HG03520 (cell line): ENCODE measurements around the gene SEPTIN5.

Source experiments
- ATAC-seq: cut with Tn5 transposase; IDR thresholded peaks from one replicate; pipeline ENCODE4 v1.9.1; 2021; ENCODE audit warnings: mild to moderate bottlenecking, moderate library complexity; ENCODE audit not compliant: unreplicated experiment

The SEPTIN5 gene

DNA sequence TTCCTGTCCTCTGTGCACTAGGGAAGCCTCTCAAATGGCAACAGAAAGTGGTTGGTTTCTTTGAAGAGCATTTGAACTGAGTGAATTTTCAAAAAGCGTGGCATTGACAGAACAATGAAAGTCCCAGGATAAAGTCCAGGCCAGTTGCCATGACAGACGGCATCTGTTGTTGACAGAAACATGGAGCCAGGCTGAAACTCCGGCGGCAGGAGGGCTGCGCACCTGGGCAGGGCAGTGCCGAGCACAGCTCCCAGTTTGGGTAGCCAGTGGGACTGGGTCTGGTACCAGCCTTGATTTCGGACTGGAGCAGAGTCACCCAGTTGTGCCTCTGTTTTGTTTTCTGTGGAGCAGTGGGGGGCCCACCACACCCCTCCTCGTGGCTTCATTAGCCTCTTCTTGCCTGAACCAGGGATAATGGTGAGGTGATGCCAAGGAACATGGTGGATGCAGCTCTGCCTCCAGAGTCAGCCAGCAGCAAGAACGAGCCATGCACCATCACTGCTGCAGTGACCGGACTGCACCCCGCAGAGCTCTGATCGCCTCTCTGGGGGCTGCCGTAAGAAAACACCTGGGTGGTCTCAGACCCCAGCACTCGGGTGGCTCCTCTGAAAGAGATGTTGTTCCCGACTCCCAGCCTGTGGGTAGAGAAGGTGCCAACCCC, 9.8 kb upstream of the SEPTIN5 start:
- ATAC-seq, result no peak

DNA sequence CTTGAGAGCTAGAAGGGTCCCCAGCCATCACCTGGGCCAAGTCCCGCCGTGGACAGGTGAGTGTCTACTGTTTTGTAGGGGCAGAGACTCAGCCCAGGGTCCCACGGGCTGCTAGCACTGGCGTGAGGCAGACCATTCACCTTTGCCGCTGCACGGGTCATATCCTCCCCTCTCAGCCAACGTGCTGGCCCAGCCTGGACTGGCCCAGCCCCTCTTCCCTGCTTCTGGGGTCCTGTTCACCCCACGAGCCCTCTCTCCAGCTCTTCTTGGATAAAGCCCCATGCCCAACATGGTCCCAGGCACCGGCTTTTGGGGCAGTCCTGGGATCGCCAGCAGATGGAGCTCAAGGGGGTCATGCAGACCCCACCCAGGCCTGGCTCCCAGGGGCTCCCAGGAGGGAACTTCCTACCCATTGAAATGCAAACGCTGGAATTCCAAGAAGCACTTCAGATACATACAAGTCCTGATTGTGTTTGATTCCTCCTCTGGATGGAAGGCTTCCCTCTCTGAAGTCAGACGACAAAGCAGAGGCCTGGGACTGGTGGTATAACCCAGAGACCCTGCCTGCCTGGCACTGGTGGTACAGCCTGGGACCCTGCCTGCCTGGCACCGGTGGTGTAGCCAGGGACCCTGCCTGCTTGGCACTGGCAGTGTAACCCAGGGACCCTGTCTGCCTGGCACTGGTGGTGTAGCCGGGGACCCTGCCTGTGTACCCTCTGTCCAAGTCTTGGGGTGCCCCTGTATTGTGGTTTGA, 8.9 kb upstream of the SEPTIN5 start:
- ATAC-seq, result no peak

DNA sequence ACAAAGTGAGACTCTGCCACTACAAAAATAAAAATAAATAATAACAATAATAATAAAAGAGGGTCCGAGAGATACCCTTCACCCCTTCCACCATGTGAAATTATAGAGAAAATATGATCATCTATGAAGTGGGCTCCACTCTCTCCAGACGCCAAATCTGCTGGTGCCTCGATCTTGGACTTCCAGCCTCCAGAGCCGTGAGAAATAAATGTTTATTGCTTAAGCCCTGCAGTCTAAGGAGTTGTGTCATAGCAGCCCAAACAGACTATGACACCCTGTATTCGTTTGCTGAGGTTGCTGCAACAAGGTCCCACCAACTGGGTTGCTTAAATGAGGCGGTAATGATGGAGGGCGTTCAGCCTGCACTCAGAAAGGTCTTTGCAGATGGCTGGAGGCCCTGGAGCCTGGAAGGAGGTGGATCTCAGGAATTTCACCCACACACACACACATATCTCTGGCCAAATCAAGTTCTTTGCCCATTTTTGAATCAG, 7.6 kb upstream of the SEPTIN5 start:
- no peak for ATAC-seq

DNA sequence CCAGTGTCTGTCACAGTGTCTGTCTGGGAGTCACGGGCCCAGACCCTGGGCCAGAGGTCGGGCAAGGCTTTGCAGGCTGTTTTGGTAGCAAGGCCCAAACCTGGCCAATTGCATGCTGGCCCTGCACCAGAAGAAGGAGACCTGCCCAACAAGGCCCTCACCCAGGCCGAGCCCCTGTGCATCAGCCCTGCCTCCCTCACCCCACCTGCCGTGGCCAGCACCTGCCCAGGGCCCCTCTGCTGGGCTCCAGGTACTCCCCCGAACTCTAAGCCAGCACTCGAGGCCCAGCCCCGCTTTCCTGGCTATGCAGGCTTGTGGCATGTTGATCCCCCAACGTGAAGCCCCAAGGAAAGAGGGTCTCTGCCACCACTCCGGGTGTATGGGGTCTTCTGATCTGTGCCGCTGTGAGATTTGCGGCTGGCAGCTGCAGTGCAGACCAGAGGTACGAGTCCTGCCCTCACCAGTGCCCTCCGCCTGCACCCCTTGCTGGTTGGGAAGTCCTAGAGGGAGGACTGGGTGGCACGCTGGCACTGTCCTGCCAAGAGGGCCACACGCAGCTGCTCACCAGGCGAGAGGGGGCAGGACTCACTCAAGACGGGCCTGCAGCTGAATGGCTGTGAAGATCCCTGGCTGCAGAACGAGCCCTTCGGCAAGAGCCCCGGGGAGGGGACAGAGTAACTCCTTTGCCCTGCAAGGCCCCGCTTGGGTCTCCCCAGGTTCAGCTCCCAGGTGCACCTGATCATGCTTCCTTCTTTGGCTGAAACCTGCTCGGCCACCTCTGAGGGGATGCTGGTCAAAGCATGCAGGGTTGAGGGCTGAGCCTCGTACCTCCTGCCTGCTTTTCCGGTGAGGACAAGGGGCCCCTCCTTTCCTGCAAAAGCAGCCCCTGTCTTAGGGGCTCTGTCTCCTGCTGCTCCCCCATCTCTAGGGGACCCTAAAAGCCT, 6.7 kb upstream of the SEPTIN5 start:
- ATAC-seq, result no peak

DNA sequence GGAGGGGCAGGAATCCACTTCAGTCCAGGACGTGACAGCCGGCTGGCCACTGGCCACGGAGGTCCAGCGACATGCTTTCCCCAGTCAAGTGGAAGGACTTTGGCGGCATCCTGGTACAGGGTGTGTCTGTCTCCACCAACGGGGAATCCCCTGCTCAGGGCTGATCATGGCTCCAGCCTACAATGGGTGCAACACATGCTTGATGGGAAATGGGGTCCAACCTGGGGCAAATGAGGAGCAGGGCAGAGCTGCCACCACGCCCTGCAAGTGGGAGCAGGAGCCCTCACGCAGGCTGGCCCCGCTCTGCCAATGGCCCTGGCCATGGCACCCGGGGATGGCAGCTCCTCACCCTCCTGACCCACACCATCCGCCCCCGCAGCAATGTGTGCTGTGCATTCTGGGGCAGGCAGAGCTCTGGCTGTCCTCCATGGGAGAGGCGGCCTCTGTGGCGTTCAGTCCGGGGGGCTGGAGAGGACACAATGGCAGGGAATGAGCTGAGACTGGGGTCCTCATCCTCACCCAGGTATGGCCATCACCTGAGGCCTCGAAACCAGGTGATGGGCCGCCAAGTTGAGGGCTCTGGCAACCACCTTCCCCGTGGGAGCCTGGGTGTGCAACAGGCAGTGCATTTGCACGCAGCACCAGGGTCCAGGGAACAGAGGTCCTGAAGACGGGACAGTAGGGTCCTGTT, 5.8 kb upstream of the SEPTIN5 start:
- ATAC-seq, result no peak

DNA sequence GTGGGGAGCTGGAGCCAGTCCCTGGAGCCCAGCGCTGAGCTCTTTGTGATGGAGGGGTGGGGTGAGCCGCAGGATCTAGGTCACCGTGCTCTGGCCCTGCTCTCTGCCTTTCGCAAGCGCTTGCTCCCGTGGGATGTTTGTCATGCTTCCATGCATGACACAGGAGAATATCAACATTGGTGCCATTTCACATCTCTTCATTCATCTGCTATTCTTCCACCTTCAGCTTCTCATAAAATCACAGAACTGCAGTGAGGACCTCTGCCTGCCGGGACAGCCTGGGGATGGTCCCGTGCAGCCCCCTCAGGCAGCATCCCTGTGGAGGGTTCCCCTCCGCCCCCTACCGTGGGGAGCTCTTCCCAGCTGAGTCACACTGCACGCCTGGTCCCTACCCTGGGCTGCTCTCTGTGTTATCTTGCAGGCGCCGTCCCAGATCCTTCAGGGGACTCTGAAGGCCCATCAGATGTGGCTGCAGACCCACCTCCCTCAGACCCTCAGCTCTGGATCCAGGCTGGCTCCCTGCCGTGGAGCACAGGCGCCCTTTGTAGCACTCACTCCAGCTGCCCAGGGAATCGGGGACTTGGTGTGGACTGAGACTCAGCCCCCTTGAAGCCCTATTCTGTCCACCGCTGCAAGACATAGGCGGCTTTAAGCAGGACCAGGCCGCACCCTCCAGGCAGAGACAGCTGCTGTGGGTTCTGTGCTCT, 5.1 kb upstream of the SEPTIN5 start:
- ATAC-seq, result no peak

DNA sequence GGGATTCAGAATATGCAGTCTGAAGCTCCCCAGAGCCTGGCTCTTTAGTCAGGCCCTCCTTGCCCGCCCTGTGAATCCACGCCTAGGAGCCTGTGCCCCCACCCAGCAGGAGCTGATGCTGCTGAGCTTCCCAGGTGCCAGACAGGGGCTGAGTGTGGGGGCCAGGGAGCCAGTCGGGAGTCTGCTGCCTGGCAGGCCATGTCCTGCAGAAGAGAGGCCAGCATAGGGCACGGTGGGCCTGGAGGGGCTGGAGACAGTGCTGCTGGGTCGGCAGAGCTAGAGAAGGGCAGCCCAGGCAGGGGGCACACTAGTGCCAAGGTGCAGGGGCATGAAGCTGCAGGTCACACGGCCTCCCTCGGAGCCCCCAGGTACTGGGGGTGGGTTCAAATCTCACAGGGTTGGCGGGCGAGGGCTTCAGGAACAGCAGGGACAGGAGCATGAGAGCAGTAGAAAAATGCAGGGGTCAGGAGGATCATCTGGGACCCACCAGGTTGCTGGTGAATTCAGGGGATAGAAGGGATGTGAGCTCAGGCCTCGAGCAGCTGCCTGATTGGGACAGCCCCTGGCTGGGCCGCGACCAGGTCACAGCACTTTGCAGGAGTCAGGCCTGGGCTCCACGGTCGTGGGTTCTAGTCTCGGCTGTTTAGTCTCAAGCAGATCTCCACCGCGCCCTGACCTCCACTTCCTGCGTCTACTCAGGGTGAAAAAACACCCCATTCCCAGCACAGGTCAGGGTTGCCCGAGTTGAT, 4.1 kb upstream of the SEPTIN5 start:
- no peak for ATAC-seq

DNA sequence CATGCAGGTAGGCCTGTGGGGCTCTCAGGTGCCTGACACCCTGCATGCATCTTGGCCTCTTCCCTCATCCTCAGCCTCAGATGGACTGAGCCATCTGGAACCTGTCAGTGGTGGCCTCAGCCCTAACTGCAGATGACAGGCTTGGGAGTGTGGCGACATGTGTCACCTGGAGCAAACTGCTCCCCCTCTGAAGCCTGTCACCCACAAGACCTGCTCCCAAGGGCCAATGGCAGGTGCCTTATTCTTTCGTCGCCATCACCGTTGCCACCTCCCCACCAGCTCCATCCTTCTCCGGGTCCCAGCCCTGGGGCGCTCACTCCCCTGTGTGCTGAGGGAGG, 3.6 kb upstream of the SEPTIN5 start:
- no peak for ATAC-seq

DNA sequence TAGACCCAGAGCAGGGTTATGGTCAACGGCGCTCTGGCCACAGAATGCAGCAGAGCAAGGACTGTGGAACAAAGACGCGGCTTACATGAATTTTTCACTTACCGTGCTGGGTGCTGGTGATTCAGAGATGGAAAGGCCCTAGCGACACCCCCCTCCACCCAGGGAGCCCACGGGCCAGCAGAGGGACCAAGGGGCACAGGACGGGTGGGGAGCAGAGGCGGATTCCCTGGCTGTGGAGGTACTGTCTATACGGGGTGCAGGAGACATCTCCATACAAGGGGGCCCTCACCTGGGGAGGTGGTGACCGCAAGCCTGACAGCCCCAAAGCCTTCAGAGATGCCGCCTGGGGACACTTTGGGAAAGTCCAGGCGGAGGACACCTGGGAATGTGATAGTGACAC, 1.1 kb upstream of the SEPTIN5 start:
- no peak for ATAC-seq

DNA sequence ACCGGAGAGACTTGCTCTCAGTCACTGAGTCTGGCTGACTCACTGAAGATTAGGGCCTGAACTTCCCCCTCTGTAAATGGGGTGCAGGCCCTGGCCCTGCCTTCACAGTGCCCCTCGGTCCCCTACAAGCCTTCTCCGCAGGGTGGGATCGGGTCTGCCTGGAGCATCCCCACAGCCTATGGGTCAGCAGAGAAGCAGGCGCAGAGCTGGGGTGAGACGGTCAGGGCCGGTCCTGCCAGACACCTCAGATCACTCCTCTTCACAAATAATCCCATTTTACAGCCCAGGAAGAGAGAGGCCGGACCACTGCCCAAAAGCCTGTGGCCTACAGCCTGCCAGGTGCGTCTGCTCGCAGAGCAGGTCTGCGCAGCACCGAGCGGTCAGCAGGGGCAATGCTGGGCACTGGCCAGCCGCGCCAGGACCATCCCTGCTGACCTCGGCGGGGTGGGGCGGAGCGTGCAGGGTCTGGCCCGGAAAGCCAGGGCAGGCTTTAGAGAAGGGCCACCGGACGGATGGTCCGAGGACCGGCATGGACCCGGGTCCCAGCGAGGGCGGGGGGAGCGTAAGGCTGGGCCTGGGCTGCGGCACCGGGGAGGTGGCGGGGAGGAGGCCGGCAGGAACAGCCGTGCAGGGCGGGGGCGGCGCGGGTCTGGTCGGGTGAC, 522 bp upstream of the SEPTIN5 start:
- ATAC-seq, result no peak

DNA sequence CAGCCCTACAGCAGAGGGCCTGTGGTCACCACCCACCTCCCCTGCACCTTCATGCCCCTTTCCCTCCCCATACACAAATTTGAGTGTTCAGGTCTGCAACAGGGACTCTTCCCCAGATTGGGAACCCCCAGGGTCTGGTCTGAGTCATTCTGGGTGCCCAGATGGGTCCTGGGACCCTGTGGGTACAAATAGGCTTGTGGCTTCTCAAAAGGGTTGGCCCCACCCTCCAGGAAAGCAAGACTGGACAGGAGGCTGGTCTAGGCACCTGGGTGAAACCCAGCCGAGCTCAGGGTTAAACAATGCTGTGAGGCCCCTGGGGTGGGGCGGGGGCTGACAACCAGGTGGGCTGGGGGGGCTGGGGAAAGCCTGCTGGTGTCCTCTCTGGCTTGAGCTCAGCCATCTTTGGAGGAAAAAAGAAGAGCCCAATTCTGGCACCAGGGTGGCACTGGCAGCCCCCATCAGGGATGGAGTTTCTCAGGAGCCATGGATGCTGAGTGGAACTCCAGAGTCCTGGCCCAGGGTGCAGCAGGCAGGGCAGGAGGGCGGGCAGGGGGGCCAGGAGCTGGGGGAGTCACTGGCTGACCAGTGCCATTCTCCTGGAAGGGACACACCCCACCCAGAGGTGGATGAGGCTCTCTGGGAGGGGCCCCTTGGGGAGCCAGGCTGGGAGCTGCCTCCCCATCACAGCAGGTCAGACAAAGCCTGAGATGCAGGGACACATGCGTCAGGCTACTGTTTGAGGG, 1.1 kb downstream of the SEPTIN5 start:
- ATAC-seq, result no peak

DNA sequence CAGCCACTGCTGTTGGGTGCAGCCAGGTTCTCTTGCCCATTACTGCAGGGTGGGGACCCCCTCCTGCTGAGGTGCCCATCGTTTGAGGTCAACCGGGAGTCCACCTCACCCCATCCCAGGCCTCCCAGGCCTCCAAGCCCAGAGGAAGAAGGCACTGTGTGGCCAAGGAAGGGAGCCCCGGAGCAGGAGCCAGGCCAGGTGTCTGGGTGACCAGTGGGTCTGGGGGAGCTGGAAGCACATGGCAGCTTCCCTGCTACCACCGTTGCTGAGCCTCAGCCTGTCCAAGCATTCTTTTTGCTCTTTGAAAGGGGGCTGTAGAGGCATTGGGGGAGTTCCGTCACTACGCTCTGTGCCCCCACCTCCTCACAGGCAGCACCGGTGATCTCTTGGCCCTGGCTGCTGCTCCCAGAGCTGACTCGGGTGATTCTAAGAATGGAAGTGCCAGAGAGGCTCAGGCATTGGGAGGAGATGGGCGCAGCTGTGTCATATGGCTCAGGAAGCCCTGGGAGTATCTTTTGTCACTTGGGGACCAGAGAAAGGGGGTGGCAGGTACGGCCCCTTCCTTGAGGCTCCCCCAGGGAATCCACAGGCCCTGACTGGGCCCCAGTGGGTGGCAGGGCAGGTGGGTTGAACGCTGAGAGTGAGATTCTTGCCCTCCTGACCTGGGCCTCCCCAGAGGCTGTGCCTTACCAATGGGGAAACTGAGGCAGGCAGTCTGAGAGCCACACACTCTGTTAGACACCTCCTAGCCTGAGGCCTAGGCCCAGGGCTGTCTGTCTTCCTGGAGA, 1.9 kb downstream of the SEPTIN5 start:
- no peak for ATAC-seq

DNA sequence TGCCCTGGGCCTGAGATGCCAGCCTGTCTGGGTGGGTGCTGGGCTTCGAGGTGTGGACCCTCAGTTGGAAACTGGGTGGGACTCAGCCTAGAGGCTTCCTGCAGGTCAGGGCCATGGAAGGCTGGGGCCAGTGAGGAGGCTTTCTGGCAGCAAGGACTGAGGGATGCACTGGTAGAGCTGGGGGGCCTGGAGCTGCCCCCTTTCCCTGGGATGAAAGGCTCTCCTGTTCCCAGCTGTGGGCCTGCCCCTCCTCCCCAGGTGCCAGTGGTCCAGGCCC, 2.5 kb downstream of the SEPTIN5 start:
- no peak for ATAC-seq

DNA sequence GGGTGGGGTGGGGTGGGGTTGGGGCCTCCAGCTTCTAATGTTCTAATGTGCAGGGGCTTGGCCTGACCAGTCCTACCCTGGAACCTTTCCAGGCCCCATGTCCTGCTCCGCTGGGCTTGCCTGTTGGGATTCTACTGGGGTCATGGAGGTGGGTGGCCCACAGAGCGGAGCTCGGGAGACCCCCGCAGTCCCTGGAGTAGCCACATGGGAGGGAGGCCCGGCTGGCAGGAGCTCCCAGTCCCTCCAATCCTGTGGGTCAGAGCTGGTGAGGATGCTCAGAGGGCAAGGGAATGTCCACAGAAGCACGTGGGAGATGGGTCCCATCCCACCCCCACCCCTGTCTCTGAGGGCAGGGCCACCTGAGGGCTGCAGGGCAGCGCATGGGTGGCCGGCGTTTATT, 2.9 kb downstream of the SEPTIN5 start:
- ATAC-seq, result no peak

DNA sequence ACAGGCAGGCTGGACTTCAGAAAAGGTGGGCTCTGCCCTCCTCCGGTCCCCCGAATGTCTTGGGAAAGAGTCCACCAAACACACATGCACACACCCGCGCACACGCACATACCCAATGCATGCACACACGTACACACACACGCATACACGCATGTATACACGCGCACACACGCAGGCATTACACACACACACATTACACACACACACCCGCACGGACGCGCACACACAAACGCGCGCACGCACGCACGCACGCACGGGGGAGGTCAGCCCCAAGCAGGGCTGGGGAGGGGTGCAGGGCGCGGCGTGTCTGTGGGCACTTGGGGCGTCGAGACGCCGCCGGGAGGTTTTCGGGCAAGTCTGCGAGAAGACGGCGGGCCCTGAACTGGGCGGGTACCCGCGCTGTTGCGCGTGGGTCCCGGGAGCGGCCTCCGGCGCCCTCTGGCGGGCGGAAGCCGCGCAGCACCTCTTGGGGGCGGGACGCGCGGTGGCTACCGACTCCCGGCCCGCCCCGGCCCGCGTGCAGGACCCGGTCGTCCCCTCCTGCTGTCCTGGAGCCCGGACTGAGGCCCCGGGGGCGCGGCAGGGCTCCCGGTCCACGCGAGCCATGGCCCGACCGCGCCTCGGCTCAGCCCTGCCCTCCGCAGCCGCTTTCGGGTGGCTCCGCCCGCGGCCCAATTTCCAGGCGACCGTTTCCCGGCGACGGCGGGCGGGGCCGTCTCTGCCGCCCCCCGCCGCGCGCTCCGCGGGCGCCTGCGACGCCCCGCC, 3.6 kb downstream of the SEPTIN5 start:
- ATAC-seq, result no peak

DNA sequence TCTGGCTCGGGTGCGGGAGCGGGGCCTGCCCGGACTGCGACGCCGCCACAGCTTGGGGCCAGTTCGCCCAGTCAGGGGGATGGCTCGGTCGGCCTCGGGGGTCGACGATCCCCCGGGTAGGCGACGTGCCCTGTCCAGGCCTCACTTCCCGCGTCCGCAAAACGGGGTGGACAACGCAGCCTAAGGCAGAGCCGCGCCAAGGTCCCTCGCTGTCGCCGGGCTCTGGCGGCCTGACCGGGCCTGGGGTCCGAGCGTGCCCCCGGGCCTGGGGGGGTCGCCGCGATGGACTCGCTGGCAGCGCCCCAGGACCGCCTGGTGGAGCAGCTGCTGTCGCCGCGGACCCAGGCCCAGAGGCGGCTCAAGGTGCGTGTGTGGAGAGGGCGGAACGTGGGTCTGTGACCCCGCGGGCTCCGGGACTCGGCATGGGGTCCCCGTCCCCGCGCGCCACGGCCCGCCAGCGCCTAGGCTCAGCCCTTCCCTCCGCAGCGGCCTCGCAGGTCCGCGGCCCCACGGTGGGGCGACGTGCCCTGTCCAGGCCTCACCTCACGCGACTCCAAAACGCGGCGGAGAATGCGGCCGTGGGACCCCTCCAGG, 4.2 kb downstream of the SEPTIN5 start:
- ATAC-seq, result no peak

DNA sequence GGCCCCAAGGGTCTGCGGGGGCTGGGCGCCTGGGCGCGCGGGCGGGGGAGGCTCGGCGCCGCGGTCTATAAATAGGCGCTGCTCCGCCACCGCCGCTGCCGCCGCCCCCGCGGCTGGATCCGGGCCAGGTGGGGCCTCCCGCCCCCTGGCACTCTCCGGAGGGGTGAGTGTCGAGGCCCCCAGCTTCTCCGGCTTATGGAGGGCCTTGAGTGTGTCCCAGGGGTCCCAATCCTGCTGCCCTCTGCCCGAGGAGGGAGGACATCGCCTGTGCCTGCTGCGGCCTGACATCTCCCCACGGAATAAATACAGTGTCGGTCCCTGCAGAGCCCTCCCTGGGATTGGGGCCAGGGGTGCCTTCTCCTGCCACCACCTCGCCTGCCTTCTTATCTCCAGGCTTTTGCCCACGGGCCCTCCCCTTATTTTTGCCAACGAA, 4.8 kb downstream of the SEPTIN5 start:
- ATAC-seq, result no peak
